Measurements from ENCODE around the gene CAST. TPM values are rescaled to one million over a fixed set of nuclear protein-coding genes. Genes with fewer than 3 reads are reported as not detected.
A peak's percentile ranks its signal among the peaks of the same experiment; 100 is the strongest.
"Not testable (repeated sequence)": the region's sequence is repeated elsewhere in the genome, so short reads cannot be mapped to it uniquely, and the experiment has no call there.

The CAST gene
- total RNA-seq, 2 experiments from 2014 or later: 170 to 179 TPM

- peaks cover 8% of the 10 kb centered on the region for H3K4me1 Mint-ChIP-seq
- H3K36me3 Mint-ChIP-seq (ENCODE audit: low read depth): peaks cover 17% of the 10 kb centered on the region
- H3K4me3 Mint-ChIP-seq: no peak overlapping the region
- ChIA-PET POLR2A (interaction anchor here (1.9 kb wide), 1 partner anchor 11 kb away, joined by 4 read pairs; no protein-coding TSS in a partner anchor), CTCF (interaction anchor here (1.3 kb wide), 1 partner anchor 111 kb away, joined by 4 read pairs; no protein-coding TSS in a partner anchor)
- no peaks in the 10 kb centered on the region for H3K9me3 Mint-ChIP-seq
- no peak overlapping the region for H3K27ac Mint-ChIP-seq
- no peaks in the 10 kb centered on the region for H3K27me3 Mint-ChIP-seq
- no peak for DNase-seq
Observed at GRCh38 chr5:96725257-96725656, 63.1 kb downstream of the CAST start.

GRCh38 chr5:96726802-96727201, 64.6 kb downstream of the CAST start:
- Mint-ChIP-seq H3K27ac (no peak overlapping the region), H3K9me3 (no peaks in the 10 kb centered on the region), H3K36me3 (ENCODE audit: low read depth) (peaks cover 28% of the 10 kb centered on the region), H3K4me1 (peaks cover 6% of the 10 kb centered on the region), H3K4me3 (no peak overlapping the region), H3K27me3 (no peaks in the 10 kb centered on the region)
- ChIA-PET POLR2A (no interaction called here), CTCF (no interaction called here)
- no peak for DNase-seq

- no peak for DNase-seq
- CTCF ChIA-PET: interaction anchor here (0.9 to 1.4 kb wide), 3 partner anchors 115 to 384 kb away, joined by 3 to 11 read pairs (median 3); no protein-coding TSS in a partner anchor
- POLR2A ChIA-PET: interaction anchor here (0.8 kb wide), 1 partner anchor 67 kb away, joined by 3 read pairs; the partner anchor contains the start of gene CAST
- Mint-ChIP-seq H3K9me3 (no peaks in the 10 kb centered on the region), H3K4me1 (peaks cover 3% of the 10 kb centered on the region), H3K36me3 (ENCODE audit: low read depth) (peaks cover 39% of the 10 kb centered on the region), H3K4me3 (no peak overlapping the region), H3K27ac (no peak overlapping the region), H3K27me3 (no peaks in the 10 kb centered on the region)
Observed at GRCh38 chr5:96729156-96729555, 67.0 kb downstream of the CAST start.

- CTCF ChIA-PET: interaction anchor here (0.7 kb wide), 1 partner anchor 133 kb away, joined by 5 read pairs; no protein-coding TSS in a partner anchor
- POLR2A ChIA-PET: no interaction called here
- no peak for DNase-seq
- Mint-ChIP-seq H3K4me1 (peaks cover 5% of the 10 kb centered on the region), H3K27me3 (no peaks in the 10 kb centered on the region), H3K9me3 (no peaks in the 10 kb centered on the region), H3K27ac (no peak overlapping the region), H3K4me3 (no peak overlapping the region), H3K36me3 (ENCODE audit: low read depth) (peaks cover 44% of the 10 kb centered on the region)
Observed at GRCh38 chr5:96730586-96730985, 68.4 kb downstream of the CAST start.

GRCh38 chr5:96733771-96734500, 71.8 kb downstream of the CAST start:
- H3K4me3 Mint-ChIP-seq: no peak overlapping the region
- H3K27me3 Mint-ChIP-seq: no peaks in the 10 kb centered on the region
- CTCF ChIA-PET: interaction anchor here (0.9 kb wide), 1 partner anchor 120 kb away, joined by 3 read pairs; no protein-coding TSS in a partner anchor
- H3K9me3 Mint-ChIP-seq: no peaks in the 10 kb centered on the region
- H3K27ac Mint-ChIP-seq: peak overlapping the region; percentile 1
- peaks cover 65% of the 10 kb centered on the region for H3K36me3 Mint-ChIP-seq (ENCODE audit: low read depth)
- POLR2A ChIA-PET: no interaction called here
- DNase-seq: no peak
- peaks cover 5% of the 10 kb centered on the region for H3K4me1 Mint-ChIP-seq

GRCh38 chr5:96734871-96735325, 72.7 kb downstream of the CAST start:
- H3K27me3 Mint-ChIP-seq: no peaks in the 10 kb centered on the region
- H3K36me3 Mint-ChIP-seq (ENCODE audit: low read depth): peaks cover 57% of the 10 kb centered on the region
- no peak for DNase-seq
- no peak overlapping the region for H3K4me3 Mint-ChIP-seq
- ChIA-PET POLR2A (no interaction called here), CTCF (no interaction called here)
- H3K27ac Mint-ChIP-seq: no peak overlapping the region
- H3K9me3 Mint-ChIP-seq: no peaks in the 10 kb centered on the region
- peaks cover 5% of the 10 kb centered on the region for H3K4me1 Mint-ChIP-seq

GRCh38 chr5:96736937-96737336, 74.8 kb downstream of the CAST start:
- DNase-seq: no peak
- peaks cover 5% of the 10 kb centered on the region for H3K4me1 Mint-ChIP-seq
- no peak overlapping the region for H3K4me3 Mint-ChIP-seq
- POLR2A ChIA-PET: no interaction called here
- peaks cover 64% of the 10 kb centered on the region for H3K36me3 Mint-ChIP-seq (ENCODE audit: low read depth)
- H3K27ac Mint-ChIP-seq: no peak overlapping the region
- no peaks in the 10 kb centered on the region for H3K27me3 Mint-ChIP-seq
- CTCF ChIA-PET: no interaction called here
- H3K9me3 Mint-ChIP-seq: no peaks in the 10 kb centered on the region

GRCh38 chr5:96741106-96741505, 78.9 kb downstream of the CAST start:
- POLR2A ChIA-PET: no interaction called here
- H3K9me3 Mint-ChIP-seq: no peaks in the 10 kb centered on the region
- H3K27me3 Mint-ChIP-seq: no peaks in the 10 kb centered on the region
- peaks cover 4% of the 10 kb centered on the region for H3K4me1 Mint-ChIP-seq
- H3K27ac Mint-ChIP-seq: no peak overlapping the region
- H3K4me3 Mint-ChIP-seq: no peak overlapping the region
- DNase-seq: no peak
- CTCF ChIA-PET: interaction anchor here (3.4 kb wide), 1 partner anchor 11 kb away, joined by 22 read pairs; no protein-coding TSS in a partner anchor
- peaks cover 74% of the 10 kb centered on the region for H3K36me3 Mint-ChIP-seq (ENCODE audit: low read depth)

- CTCF ChIA-PET: interaction anchor here (0.9 to 3.4 kb wide), 2 partner anchors 10 to 255 kb away, joined by 3 to 22 read pairs; no protein-coding TSS in a partner anchor
- DNase-seq: no peak
- Mint-ChIP-seq H3K36me3 (ENCODE audit: low read depth) (peaks cover 77% of the 10 kb centered on the region), H3K27ac (no peak overlapping the region), H3K4me3 (no peak overlapping the region), H3K27me3 (no peaks in the 10 kb centered on the region), H3K9me3 (no peaks in the 10 kb centered on the region), H3K4me1 (peaks cover 4% of the 10 kb centered on the region)
- POLR2A ChIA-PET: interaction anchor here (0.7 to 0.8 kb wide), 2 partner anchors 66 to 140 kb away, joined by 3 to 5 read pairs; partner anchors contain the start of gene ERAP1
Observed at GRCh38 chr5:96741891-96742309, 79.7 kb downstream of the CAST start.

GRCh38 chr5:96742538-96742937, 80.4 kb downstream of the CAST start:
- peaks cover 78% of the 10 kb centered on the region for H3K36me3 Mint-ChIP-seq (ENCODE audit: low read depth)
- no peak for DNase-seq
- H3K4me1 Mint-ChIP-seq: peaks cover 4% of the 10 kb centered on the region
- CTCF ChIA-PET: interaction anchor here (0.9 to 3.4 kb wide), 3 partner anchors 10 to 254 kb away, joined by 3 to 22 read pairs (median 4); no protein-coding TSS in a partner anchor
- H3K27ac Mint-ChIP-seq: no peak overlapping the region
- no peaks in the 10 kb centered on the region for H3K27me3 Mint-ChIP-seq
- H3K9me3 Mint-ChIP-seq: no peaks in the 10 kb centered on the region
- POLR2A ChIA-PET: interaction anchor here (0.8 to 1.8 kb wide), 4 partner anchors 10 to 140 kb away, joined by 3 to 8 read pairs (median 4); partner anchors contain the start of gene CAST
- no peak overlapping the region for H3K4me3 Mint-ChIP-seq

GRCh38 chr5:96743065-96743768, 81.0 kb downstream of the CAST start:
- peaks cover 77% of the 10 kb centered on the region for H3K36me3 Mint-ChIP-seq (ENCODE audit: low read depth)
- ChIA-PET CTCF (interaction anchor here (1.4 to 3.4 kb wide), 2 partner anchors 9 to 129 kb away, joined by 4 to 22 read pairs; no protein-coding TSS in a partner anchor), POLR2A (interaction anchor here (0.8 to 1.8 kb wide), 3 partner anchors 10 to 81 kb away, joined by 3 to 8 read pairs (median 3); partner anchors contain the start of gene CAST)
- no peak overlapping the region for H3K27ac Mint-ChIP-seq
- peaks cover 4% of the 10 kb centered on the region for H3K4me1 Mint-ChIP-seq
- H3K27me3 Mint-ChIP-seq: no peaks in the 10 kb centered on the region
- H3K4me3 Mint-ChIP-seq: no peak overlapping the region
- no peaks in the 10 kb centered on the region for H3K9me3 Mint-ChIP-seq
- DNase-seq: no peak

GRCh38 chr5:96743805-96744204, 81.6 kb downstream of the CAST start:
- Mint-ChIP-seq H3K27ac (no peak overlapping the region), H3K4me3 (no peak overlapping the region), H3K9me3 (no peaks in the 10 kb centered on the region), H3K4me1 (peaks cover 4% of the 10 kb centered on the region), H3K36me3 (ENCODE audit: low read depth) (peaks cover 79% of the 10 kb centered on the region), H3K27me3 (no peaks in the 10 kb centered on the region)
- CTCF ChIA-PET: interaction anchor here (1.4 to 3.4 kb wide), 2 partner anchors 9 to 130 kb away, joined by 4 to 22 read pairs; no protein-coding TSS in a partner anchor
- DNase-seq: no peak
- POLR2A ChIA-PET: interaction anchor here (1.8 kb wide), 1 partner anchor 82 kb away, joined by 8 read pairs; the partner anchor contains the start of gene CAST

- DNase-seq, H3K4me3 Mint-ChIP-seq, CTCF ChIA-PET, H3K9me3 Mint-ChIP-seq, H3K27me3 Mint-ChIP-seq, H3K4me1 Mint-ChIP-seq: not testable (repeated sequence)
- POLR2A ChIA-PET: interaction anchor here (1.8 kb wide), 1 partner anchor 82 kb away, joined by 8 read pairs; the partner anchor contains the start of gene CAST
- Mint-ChIP-seq H3K36me3 (ENCODE audit: low read depth) (peaks cover 83% of the 10 kb centered on the region), H3K27ac (peak overlapping the region; percentile 18)
Observed at GRCh38 chr5:96744218-96744617, 82.0 kb downstream of the CAST start.

All from activated CD4-positive, alpha-beta memory T cell treated with anti-CD3 and anti-CD28 coated beads, Interleukin-2, amount 10 ng/mL, durations not matched to agents 7 days and 5 days (primary cell).